Measurements from ENCODE around the gene PLEKHG2. TPM values are rescaled to one million over a fixed set of nuclear protein-coding genes. Genes with fewer than 3 reads are reported as not detected.
A peak's percentile ranks its signal among the peaks of the same experiment; 100 is the strongest.

PLEKHG2 gene
- total and polyA plus RNA-seq, 10 donors: 8.9 to 107 (median 35.2) TPM

- TF ChIP-seq POLR2AphosphoS5 (IDR thresholded peaks at IDR 0.05): peak in 1 of 3 donors; percentile 30
- no peak for TF ChIP-seq CTCF (IDR thresholded peaks at IDR 0.05 in 8 of 11, conservative IDR thresholded peaks at IDR 0.05 in 3 of 11)
- DNase-seq: no peak
- WGBS, 5 donors: 83 to 94% (median 91%) methylated on average over 9 to 11 of the region's 11 CpGs
- Histone ChIP-seq H3K4me3 (no peak overlapping the region), H3K36me3 (peaks cover 8 to 90% (median 79%) of the 10 kb centered on the region in 6 donors), H3K27ac (no peak overlapping the region), H3K4me1 (no peaks in the 10 kb centered on the region), H3K9me3 (no peaks in the 10 kb centered on the region), H3K27me3 (replicated peaks in 1 of 7) (no peaks in the 10 kb centered on the region)
- intact Hi-C loops (cut with DNase I; ENCODE audit: low total_unique reads): no loop called here
Observed at GRCh38 chr19:39473443-39473960, 61.0 kb downstream of the PLEKHG2 start.

GRCh38 chr19:39474139-39474620 lies 61.7 kb downstream of the PLEKHG2 start:
- Histone ChIP-seq H3K36me3 (peaks cover 8 to 83% (median 72%) of the 10 kb centered on the region in 6 donors), H3K27ac (peak overlapping the region in 2 of 8 donors; percentile 11 to 18), H3K4me1 (no peaks in the 10 kb centered on the region), H3K27me3 (replicated peaks in 1 of 7) (no peaks in the 10 kb centered on the region), H3K9me3 (no peaks in the 10 kb centered on the region), H3K4me3 (no peak overlapping the region)
- 50 to 72% (median 56%) methylated on average over 5 to 9 of the region's 9 CpGs for WGBS, 5 donors
- intact Hi-C loops (cut with DNase I; ENCODE audit: low total_unique reads): no loop called here
- TF ChIP-seq CTCF (IDR thresholded peaks at IDR 0.05 in 8 of 11, conservative IDR thresholded peaks at IDR 0.05 in 3 of 11) (peak; percentile 62 to 84 (median 76)), POLR2A (IDR thresholded peaks at IDR 0.05) (no peak), POLR2AphosphoS5 (IDR thresholded peaks at IDR 0.05) (peak in 2 of 3 donors; percentile 13 to 35)
- DNase-seq: peak; percentile 90

GRCh38 chr19:39475748-39476147 lies 63.3 kb downstream of the PLEKHG2 start:
- TF ChIP-seq CTCF (IDR thresholded peaks at IDR 0.05 in 8 of 11, conservative IDR thresholded peaks at IDR 0.05 in 3 of 11): no peak
- 97 to 100% (median 100%) methylated on average over 2 of the region's 2 CpGs for WGBS, 5 donors
- intact Hi-C loops (cut with DNase I; ENCODE audit: low total_unique reads): no loop called here
- Histone ChIP-seq H3K36me3 (peaks cover 6 to 68% (median 56%) of the 10 kb centered on the region in 6 donors), H3K27ac (no peak overlapping the region), H3K4me1 (peaks cover 0 to 14% (median 9%) of the 10 kb centered on the region in 6 donors), H3K27me3 (replicated peaks in 1 of 7) (no peaks in the 10 kb centered on the region), H3K9me3 (no peaks in the 10 kb centered on the region), H3K4me3 (no peak overlapping the region)
- no peak for DNase-seq

Small RNAs within 50 kb of the gene (microRNA-seq; reads per million reads assigned to microRNA genes)
- gene MIR4530: 0.57 to 1.8 (median 0.72) reads per million in 3 donors

Small RNAs within 50 kb of the gene (small RNA-seq; reads per million reads assigned to genes)
- gene MIR4530 (0 to 0.14 (median 0.03) reads per million in 4 donors), gene RN7SL566P (0 reads per million in 4 donors)

Other genes with a start within 250 kb of the PLEKHG2 start
- under 1 TPM in 2 of 7 donors, not detected in 5; 0.13 to 0.28 TPM for gene NCCRP1, start 215.7 kb upstream of the PLEKHG2 start, total RNA-seq
- 1 to 10 TPM in 1 of 3 donors, under 1 TPM in 2; 0.12 to 1.7 (median 0.19) TPM for gene NCCRP1, start 215.7 kb upstream of the PLEKHG2 start, polyA plus RNA-seq
- not detected for gene SYCN, start 208.4 kb upstream of the PLEKHG2 start, total RNA-seq
- not detected for gene SYCN, start 208.4 kb upstream of the PLEKHG2 start, polyA plus RNA-seq
- not detected for gene IFNL3, start 167.7 kb upstream of the PLEKHG2 start, total RNA-seq
- gene IFNL3, start 167.7 kb upstream of the PLEKHG2 start, polyA plus RNA-seq: not detected
- not detected for gene IFNL4, start 163.8 kb upstream of the PLEKHG2 start, total RNA-seq
- not detected for gene IFNL4, start 163.8 kb upstream of the PLEKHG2 start, polyA plus RNA-seq
- gene IFNL2, start 144.3 kb upstream of the PLEKHG2 start, total RNA-seq: not detected
- not detected for gene IFNL2, start 144.3 kb upstream of the PLEKHG2 start, polyA plus RNA-seq
- gene IFNL1, start 116.3 kb upstream of the PLEKHG2 start, total RNA-seq: not detected
- not detected for gene IFNL1, start 116.3 kb upstream of the PLEKHG2 start, polyA plus RNA-seq
- gene LRFN1, start 91.8 kb upstream of the PLEKHG2 start, total RNA-seq: 1 to 10 TPM; 2.2 to 6.0 (median 4.6) TPM
- gene LRFN1, start 91.8 kb upstream of the PLEKHG2 start, polyA plus RNA-seq: 1 to 10 TPM in 1 of 3 donors, under 1 TPM in 2; 0.67 to 1.2 (median 0.99) TPM
- 100 to 1,000 TPM; 178 to 354 (median 288) TPM for gene GMFG, start 76.6 kb upstream of the PLEKHG2 start, total RNA-seq
- gene GMFG, start 76.6 kb upstream of the PLEKHG2 start, polyA plus RNA-seq: 100 to 1,000 TPM; 421 to 492 (median 452) TPM
- 100 to 1,000 TPM in 1 of 7 donors, 10 to 100 TPM in 6; 66.4 to 108 (median 84.1) TPM for gene SAMD4B, start 70.2 kb upstream of the PLEKHG2 start, total RNA-seq
- gene SAMD4B, start 70.2 kb upstream of the PLEKHG2 start, polyA plus RNA-seq: 10 to 100 TPM; 26.7 to 56.3 (median 42.1) TPM
- 10 to 100 TPM; 35.0 to 48.1 (median 39.8) TPM for gene PAF1, start 21.6 kb upstream of the PLEKHG2 start, total RNA-seq
- gene PAF1, start 21.6 kb upstream of the PLEKHG2 start, polyA plus RNA-seq: 10 to 100 TPM; 27.4 to 51.3 (median 35.6) TPM
- 10 to 100 TPM; 25.7 to 45.7 (median 34.6) TPM for gene MED29, start 21.3 kb upstream of the PLEKHG2 start, total RNA-seq
- gene MED29, start 21.3 kb upstream of the PLEKHG2 start, polyA plus RNA-seq: 10 to 100 TPM; 15.5 to 28.2 (median 20.5) TPM
- 100 to 1,000 TPM in 6 of 7 donors, 10 to 100 TPM in 1; 91.5 to 396 (median 191) TPM for gene ZFP36, start 5.8 kb upstream of the PLEKHG2 start, total RNA-seq
- gene ZFP36, start 5.8 kb upstream of the PLEKHG2 start, polyA plus RNA-seq: 100 to 1,000 TPM in 1 of 3 donors, 10 to 100 TPM in 2; 63.2 to 117 (median 72.6) TPM
- 1,000 to 10,000 TPM; 1,378 to 2,109 (median 1,598) TPM for gene RPS16, start 23.3 kb downstream of the PLEKHG2 start, total RNA-seq
- 1,000 to 10,000 TPM; 5,364 to 5,747 (median 5,635) TPM for gene RPS16, start 23.3 kb downstream of the PLEKHG2 start, polyA plus RNA-seq
- gene SUPT5H, start 32.9 kb downstream of the PLEKHG2 start, total RNA-seq: 100 to 1,000 TPM; 103 to 125 (median 108) TPM
- 100 to 1,000 TPM in 2 of 3 donors, 10 to 100 TPM in 1; 95.8 to 225 (median 198) TPM for gene SUPT5H, start 32.9 kb downstream of the PLEKHG2 start, polyA plus RNA-seq
- 10 to 100 TPM; 30.3 to 51.5 (median 41.8) TPM for gene TIMM50, start 68.2 kb downstream of the PLEKHG2 start, total RNA-seq
- gene TIMM50, start 68.2 kb downstream of the PLEKHG2 start, polyA plus RNA-seq: 10 to 100 TPM; 36.2 to 46.0 (median 40.7) TPM
- gene DLL3, start 86.3 kb downstream of the PLEKHG2 start, total RNA-seq: under 1 TPM in 2 of 7 donors, not detected in 5; 0.16 to 0.27 TPM
- under 1 TPM; 0.52 to 0.68 (median 0.58) TPM for gene DLL3, start 86.3 kb downstream of the PLEKHG2 start, polyA plus RNA-seq
- gene SELENOV, start 102.5 kb downstream of the PLEKHG2 start, total RNA-seq: not detected
- gene SELENOV, start 102.5 kb downstream of the PLEKHG2 start, polyA plus RNA-seq: not detected
- 1 to 10 TPM; 2.0 to 5.3 (median 4.5) TPM for gene EID2B, start 120.2 kb downstream of the PLEKHG2 start, total RNA-seq
- 1 to 10 TPM; 4.6 to 5.7 (median 5.4) TPM for gene EID2B, start 120.2 kb downstream of the PLEKHG2 start, polyA plus RNA-seq
- gene EID2, start 127.5 kb downstream of the PLEKHG2 start, total RNA-seq: 10 to 100 TPM in 5 of 7 donors, 1 to 10 TPM in 2; 7.9 to 17.4 (median 12.7) TPM
- 10 to 100 TPM; 15.5 to 17.7 (median 17.2) TPM for gene EID2, start 127.5 kb downstream of the PLEKHG2 start, polyA plus RNA-seq
- not detected for gene LGALS13, start 189.9 kb downstream of the PLEKHG2 start, total RNA-seq
- gene LGALS13, start 189.9 kb downstream of the PLEKHG2 start, polyA plus RNA-seq: not detected
- gene LGALS16, start 243.2 kb downstream of the PLEKHG2 start, total RNA-seq: not detected
- gene LGALS16, start 243.2 kb downstream of the PLEKHG2 start, polyA plus RNA-seq: not detected

Measured in spleen (tissue), 11 donors.